ENCODE data around the gene PPARD. TPM values are rescaled to one million over a fixed set of nuclear protein-coding genes. Genes with fewer than 3 reads are reported as not detected.
"Not testable (repeated sequence)": the region's sequence is repeated elsewhere in the genome, so short reads cannot be mapped to it uniquely, and the experiment has no call there.

Gene PPARD
- total RNA-seq, 1 experiment from 2014 or later, result 2.1 TPM

GRCh38 chr6:35311390-35312075 is 30.8 kb upstream of the PPARD start:
- no peak for DNase-seq (ENCODE audit: extremely low read depth, low read depth)

DNA sequence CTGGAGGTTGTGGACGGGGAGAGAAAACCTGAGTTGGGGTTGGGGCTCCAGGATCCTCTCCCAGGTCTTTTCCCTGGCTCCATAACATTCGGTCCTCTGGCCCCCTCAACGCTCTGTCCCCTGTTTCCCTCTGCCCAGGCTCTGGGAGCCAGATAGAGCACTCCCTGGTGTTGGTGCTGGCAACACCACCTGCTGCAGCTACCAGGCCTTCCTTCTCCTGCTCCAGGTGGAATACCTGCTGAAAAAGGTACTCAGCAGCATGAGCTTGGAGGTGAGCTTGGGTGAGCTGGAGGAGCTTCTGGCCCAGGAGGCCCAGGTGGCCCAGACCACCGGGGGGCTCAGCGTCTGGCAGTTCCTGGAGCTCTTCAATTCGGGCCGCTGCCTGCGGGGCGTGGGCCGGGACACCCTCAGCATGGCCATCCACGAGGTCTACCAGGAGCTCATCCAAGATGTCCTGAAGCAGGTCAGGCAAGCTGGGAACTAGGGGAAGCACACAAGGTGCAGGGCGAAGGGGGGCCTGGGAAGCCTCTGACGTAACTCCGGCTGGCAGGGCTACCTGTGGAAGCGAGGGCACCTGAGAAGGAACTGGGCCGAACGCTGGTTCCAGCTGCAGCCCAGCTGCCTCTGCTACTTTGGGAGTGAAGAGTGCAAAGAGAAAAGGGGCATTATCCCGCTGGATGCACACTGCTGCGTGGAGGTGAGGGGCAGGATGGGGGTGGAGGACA is 30.1 kb upstream of the PPARD start:
- no peak for DNase-seq (ENCODE audit: extremely low read depth, low read depth)

DNA sequence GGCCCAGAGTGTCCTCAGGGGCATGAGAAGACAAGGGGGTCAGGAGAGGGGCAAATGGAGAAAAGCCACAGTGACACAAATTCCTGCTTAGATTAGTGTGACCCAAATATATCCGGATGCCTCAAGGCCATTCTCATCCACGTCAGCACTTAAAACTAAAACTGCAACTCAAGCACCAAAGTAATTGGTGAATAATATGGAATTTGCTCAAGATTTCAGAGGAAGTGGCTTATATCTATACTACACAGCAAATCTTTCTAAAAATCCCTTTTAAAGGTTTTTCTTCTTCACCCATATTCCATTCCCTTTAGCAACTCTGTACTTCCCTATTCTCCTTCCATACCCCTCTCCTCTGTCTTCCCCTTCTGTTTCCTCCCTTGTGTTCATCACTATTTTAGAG is 29.6 kb upstream of the PPARD start:
- no peak for DNase-seq (ENCODE audit: extremely low read depth, low read depth)

- no peak for DNase-seq (ENCODE audit: extremely low read depth, low read depth)
Observed at GRCh38 chr6:35317483-35318195, 24.7 kb upstream of the PPARD start.

DNA sequence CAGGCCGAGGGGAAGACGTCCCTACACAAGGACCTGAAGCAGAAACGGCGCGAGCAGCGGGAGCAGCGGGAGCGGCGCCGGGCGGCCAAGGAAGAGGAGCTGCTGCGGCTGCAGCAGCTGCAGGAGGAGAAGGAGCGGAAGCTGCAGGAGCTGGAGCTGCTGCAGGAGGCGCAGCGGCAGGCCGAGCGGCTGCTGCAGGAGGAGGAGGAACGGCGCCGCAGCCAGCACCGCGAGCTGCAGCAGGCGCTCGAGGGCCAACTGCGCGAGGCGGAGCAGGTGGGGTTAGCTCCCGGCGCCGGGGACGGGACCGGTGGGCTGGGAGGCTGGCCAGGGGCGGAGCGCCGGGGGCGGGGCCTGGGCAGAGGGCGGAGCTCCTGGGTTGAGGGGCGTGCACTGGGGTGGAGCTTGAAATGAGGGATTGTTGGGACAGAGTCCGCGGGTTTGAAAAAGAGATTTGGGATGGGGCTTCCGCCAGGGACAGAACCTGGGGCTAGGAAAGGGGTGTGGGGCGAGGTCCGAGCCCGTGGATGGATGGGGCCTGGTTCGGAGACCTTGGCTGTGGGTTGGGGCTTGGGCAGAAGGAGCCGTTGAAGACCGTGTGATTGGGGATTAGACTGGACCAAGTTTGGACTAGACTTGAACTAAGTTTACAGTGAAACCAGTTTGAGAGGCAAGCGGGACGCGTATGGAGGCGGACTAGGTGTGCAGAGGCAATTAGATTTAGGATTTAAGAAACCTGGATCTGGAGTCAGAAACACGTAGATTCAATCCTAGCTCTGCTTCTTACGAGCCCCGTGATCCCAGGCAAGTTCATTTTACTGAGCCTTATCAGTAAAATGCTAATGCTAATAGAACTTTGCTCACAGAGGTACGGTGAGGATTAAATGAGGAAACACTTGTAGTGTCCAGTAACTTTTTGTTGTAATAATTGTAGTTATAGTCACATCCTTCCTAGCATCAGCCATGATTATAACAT is 23.9 kb upstream of the PPARD start:
- peak; percentile 41 for DNase-seq (ENCODE audit: extremely low read depth, low read depth)

DNA sequence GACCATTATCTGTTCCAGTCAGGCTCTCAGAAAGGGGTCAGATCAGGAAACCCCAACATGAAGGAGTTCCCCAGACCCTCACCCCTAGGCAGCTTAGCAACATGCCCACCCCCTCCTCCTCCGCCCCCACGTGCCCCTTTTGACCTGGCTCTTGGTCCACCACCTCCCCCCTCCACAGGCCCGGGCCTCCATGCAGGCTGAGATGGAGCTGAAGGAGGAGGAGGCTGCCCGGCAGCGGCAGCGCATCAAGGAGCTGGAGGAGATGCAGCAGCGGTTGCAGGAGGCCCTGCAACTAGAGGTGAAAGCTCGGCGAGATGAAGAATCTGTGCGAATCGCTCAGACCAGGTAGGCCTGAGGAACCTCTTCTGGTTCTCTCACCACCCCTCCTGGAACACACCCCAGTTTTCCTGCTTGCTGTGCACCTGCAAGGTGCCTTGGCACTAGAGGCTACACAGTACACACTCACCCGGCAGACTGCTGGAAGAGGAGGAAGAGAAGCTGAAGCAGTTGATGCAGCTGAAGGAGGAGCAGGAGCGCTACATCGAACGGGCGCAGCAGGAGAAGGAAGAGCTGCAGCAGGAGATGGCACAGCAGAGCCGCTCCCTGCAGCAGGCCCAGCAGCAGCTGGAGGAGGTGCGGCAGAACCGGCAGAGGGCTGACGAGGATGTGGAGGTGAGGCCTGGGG is 22.9 kb upstream of the PPARD start:
- no peak for DNase-seq (ENCODE audit: extremely low read depth, low read depth)

- DNase-seq (ENCODE audit: extremely low read depth, low read depth), result no peak
Observed at GRCh38 chr6:35320031-35320410, 22.3 kb upstream of the PPARD start.

- DNase-seq (ENCODE audit: extremely low read depth, low read depth), result no peak
Observed at GRCh38 chr6:35321091-35321490, 21.3 kb upstream of the PPARD start.

DNA sequence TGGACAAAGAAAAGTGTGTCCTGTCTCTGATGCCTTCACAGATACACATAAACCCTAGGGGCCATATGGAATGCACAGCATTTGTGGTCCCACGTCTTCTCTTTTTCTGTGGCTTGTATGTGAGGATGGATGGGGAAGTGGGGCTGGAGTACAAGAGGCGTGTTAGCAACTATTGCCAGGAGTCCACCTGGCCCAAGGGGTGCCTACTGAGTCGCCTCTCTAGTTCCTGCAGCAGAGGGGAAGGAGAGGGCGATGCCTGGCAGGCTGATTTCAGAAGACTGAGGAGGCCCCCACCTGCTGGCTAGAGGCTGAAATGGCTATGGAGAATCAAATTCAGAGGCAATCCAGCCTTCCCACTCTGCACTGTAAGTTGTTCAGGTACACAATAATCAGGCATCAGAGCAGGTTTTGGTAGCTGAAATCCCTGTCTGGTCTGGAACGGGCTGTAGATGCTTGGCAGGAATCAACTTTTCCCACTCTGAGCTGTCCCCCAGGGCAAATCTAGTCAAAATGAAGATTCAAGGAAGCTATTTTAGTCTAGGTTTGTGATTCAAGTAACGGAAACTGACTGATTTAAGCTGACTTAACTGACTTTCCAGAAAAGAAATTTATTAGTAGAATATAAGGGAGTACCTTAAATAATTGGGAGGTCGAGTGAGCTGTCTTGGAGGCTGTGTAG is 14.9 kb upstream of the PPARD start:
- peak; percentile 30 for DNase-seq (ENCODE audit: extremely low read depth, low read depth)

DNA sequence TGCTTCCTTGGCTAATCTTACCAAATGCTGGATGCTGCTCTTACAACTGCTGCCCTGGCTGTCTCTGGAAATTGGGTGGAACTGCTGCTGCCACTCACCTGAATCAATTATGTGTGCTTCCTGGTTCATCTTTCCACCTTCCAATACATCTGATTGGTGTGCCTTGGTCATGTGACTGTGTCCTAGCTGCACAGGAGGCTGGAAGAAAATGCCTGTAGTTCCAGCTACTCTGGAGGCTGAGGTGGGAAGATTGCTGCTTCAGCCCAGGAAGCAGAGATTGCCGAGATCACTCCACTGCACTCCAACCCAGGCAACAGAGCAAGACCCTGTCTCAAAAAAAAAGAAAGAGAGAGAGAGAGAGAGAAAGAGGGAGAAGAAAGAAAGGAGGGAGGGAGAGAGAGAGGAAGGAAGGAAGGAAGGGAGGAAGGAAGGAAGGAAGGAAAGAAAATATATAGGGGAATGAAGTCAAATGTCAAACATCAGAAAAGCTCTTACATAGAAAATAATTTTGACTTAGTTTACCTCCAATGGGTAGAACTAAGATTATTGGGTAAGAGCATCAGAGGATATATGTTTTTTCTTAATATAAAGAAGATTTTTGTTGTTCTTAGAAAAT is 14.1 kb upstream of the PPARD start:
- no peak for DNase-seq (ENCODE audit: extremely low read depth, low read depth)

GRCh38 chr6:35328965-35329364 is 13.4 kb upstream of the PPARD start:
- DNase-seq (ENCODE audit: extremely low read depth, low read depth), result not testable (repeated sequence)

- DNase-seq (ENCODE audit: extremely low read depth, low read depth), result no peak
Observed at GRCh38 chr6:35330541-35331119, 11.7 kb upstream of the PPARD start.

DNA sequence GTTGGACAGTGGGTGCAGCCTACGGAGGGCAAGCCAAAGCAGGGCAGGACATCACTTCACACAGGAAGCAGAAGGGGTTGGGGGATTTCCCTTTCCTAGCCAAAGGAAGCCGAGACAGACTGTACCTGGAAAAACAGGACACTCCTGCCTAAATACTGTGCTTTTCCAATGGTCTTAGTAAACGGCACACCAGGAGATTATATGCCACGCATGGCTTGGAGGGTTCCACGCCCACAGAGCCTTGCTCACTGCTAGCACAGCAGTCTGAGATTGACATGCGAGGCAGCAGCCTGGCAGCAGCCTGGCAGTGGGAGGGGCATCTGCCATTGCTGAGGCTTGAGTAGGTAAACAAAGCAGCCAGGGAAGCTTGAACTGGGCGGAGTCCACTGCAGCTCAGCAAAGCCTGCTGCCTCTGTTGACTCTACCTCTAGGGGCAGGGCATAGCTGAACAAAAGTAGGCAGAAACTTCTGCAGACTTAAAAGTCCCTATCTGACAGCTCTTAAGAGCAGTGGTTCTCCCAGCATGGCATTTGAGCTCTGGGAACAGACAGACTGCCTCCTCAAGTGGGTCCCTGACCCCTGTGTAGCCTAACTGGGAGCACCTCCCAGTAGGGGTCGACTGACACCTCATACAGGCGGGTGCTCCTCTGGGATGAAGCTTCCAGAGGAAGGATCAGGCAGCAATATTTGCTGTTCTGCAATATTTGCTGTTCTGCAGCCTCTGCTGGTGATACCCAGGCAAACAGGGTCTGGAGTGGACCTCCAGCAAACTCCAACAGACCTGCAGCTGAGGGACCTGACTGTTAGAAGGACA is 10.1 kb upstream of the PPARD start:
- DNase-seq (ENCODE audit: extremely low read depth, low read depth), result peak; percentile 63

GRCh38 chr6:35341557-35341956 is 801 bp upstream of the PPARD start:
- DNase-seq (ENCODE audit: extremely low read depth, low read depth), result no peak

GRCh38 chr6:35343092-35343834 is 905 bp downstream of the PPARD start:
- DNase-seq (ENCODE audit: extremely low read depth, low read depth), result no peak

- no peak for DNase-seq (ENCODE audit: extremely low read depth, low read depth)
Observed at GRCh38 chr6:35343835-35344550, 1.6 kb downstream of the PPARD start.

Data from NCI-H460 (cell line).